ENCODE data around the gene FANCI.

GRCh38 chr15:89209057-89209456 is 34.7 kb upstream of the FANCI start:
- TF ChIP-seq EZH2phosphoT487 (IDR thresholded peaks at IDR 0.05; ENCODE audit: unreplicated experiment) = no peak
- TF ChIP-seq POLR2AphosphoS5 (IDR thresholded peaks at IDR 0.05; ENCODE audit: low read depth) = no peak
- no peak for TF ChIP-seq JUNB (IDR thresholded peaks at IDR 0.05; ENCODE audit: unreplicated experiment)
- TF ChIP-seq CTCF (conservative IDR thresholded peaks at IDR 0.05; ENCODE audit: low read depth in 2 of 2) = no peak
- TF ChIP-seq EZH2 (IDR thresholded peaks at IDR 0.05; ENCODE audit: low read depth, unreplicated experiment) = no peak
- TF ChIP-seq CREB1 (CRISPR knock-in tag; IDR thresholded peaks at IDR 0.05; ENCODE audit: low read depth) = no peak
- TF ChIP-seq, protein P1, sequence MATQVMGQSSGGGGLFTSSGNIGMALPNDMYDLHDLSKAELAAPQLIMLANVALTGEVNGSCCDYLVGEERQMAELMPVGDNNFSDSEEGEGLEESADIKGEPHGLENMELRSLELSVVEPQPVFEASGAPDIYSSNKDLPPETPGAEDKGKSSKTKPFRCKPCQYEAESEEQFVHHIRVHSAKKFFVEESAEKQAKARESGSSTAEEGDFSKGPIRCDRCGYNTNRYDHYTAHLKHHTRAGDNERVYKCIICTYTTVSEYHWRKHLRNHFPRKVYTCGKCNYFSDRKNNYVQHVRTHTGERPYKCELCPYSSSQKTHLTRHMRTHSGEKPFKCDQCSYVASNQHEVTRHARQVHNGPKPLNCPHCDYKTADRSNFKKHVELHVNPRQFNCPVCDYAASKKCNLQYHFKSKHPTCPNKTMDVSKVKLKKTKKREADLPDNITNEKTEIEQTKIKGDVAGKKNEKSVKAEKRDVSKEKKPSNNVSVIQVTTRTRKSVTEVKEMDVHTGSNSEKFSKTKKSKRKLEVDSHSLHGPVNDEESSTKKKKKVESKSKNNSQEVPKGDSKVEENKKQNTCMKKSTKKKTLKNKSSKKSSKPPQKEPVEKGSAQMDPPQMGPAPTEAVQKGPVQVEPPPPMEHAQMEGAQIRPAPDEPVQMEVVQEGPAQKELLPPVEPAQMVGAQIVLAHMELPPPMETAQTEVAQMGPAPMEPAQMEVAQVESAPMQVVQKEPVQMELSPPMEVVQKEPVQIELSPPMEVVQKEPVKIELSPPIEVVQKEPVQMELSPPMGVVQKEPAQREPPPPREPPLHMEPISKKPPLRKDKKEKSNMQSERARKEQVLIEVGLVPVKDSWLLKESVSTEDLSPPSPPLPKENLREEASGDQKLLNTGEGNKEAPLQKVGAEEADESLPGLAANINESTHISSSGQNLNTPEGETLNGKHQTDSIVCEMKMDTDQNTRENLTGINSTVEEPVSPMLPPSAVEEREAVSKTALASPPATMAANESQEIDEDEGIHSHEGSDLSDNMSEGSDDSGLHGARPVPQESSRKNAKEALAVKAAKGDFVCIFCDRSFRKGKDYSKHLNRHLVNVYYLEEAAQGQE (IDR thresholded peaks at IDR 0.05; ENCODE audit: unreplicated experiment) = no peak
- TF ChIP-seq, protein P2, sequence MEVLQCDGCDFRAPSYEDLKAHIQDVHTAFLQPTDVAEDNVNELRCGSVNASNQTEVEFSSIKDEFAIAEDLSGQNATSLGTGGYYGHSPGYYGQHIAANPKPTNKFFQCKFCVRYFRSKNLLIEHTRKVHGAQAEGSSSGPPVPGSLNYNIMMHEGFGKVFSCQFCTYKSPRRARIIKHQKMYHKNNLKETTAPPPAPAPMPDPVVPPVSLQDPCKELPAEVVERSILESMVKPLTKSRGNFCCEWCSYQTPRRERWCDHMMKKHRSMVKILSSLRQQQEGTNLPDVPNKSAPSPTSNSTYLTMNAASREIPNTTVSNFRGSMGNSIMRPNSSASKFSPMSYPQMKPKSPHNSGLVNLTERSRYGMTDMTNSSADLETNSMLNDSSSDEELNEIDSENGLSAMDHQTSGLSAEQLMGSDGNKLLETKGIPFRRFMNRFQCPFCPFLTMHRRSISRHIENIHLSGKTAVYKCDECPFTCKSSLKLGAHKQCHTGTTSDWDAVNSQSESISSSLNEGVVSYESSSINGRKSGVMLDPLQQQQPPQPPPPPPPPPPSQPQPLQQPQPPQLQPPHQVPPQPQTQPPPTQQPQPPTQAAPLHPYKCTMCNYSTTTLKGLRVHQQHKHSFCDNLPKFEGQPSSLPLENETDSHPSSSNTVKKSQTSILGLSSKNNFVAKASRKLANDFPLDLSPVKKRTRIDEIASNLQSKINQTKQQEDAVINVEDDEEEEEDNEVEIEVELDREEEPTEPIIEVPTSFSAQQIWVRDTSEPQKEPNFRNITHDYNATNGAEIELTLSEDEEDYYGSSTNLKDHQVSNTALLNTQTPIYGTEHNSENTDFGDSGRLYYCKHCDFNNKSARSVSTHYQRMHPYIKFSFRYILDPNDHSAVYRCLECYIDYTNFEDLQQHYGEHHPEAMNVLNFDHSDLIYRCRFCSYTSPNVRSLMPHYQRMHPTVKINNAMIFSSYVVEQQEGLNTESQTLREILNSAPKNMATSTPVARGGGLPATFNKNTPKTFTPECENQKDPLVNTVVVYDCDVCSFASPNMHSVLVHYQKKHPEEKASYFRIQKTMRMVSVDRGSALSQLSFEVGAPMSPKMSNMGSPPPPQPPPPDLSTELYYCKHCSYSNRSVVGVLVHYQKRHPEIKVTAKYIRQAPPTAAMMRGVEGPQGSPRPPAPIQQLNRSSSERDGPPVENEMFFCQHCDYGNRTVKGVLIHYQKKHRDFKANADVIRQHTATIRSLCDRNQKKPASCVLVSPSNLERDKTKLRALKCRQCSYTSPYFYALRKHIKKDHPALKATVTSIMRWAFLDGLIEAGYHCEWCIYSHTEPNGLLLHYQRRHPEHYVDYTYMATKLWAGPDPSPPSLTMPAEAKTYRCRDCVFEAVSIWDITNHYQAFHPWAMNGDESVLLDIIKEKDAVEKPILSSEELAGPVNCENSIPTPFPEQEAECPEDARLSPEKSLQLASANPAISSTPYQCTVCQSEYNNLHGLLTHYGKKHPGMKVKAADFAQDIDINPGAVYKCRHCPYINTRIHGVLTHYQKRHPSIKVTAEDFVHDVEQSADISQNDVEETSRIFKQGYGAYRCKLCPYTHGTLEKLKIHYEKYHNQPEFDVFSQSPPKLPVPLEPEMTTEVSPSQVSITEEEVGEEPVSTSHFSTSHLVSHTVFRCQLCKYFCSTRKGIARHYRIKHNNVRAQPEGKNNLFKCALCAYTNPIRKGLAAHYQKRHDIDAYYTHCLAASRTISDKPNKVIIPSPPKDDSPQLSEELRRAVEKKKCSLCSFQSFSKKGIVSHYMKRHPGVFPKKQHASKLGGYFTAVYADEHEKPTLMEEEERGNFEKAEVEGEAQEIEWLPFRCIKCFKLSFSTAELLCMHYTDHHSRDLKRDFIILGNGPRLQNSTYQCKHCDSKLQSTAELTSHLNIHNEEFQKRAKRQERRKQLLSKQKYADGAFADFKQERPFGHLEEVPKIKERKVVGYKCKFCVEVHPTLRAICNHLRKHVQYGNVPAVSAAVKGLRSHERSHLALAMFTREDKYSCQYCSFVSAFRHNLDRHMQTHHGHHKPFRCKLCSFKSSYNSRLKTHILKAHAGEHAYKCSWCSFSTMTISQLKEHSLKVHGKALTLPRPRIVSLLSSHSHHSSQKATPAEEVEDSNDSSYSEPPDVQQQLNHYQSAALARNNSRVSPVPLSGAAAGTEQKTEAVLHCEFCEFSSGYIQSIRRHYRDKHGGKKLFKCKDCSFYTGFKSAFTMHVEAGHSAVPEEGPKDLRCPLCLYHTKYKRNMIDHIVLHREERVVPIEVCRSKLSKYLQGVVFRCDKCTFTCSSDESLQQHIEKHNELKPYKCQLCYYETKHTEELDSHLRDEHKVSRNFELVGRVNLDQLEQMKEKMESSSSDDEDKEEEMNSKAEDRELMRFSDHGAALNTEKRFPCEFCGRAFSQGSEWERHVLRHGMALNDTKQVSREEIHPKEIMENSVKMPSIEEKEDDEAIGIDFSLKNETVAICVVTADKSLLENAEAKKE (CRISPR knock-in tag; IDR thresholded peaks at IDR 0.05) = no peak
- no peak for TF ChIP-seq STAT1 (IDR thresholded peaks at IDR 0.05; ENCODE audit: unreplicated experiment)
- TF ChIP-seq ETS1 (IDR thresholded peaks at IDR 0.05) = no peak
- no peak for TF ChIP-seq ZNF114 (CRISPR knock-in tag; IDR thresholded peaks at IDR 0.05)
- no peak for TF ChIP-seq ZNF331 (CRISPR knock-in tag; IDR thresholded peaks at IDR 0.05; ENCODE audit: low read depth)

Measured in GM23338 (cell line).